HG03108 (cell line): Measurements from ENCODE around the gene HTR3B.

Experiments
- ATAC-seq: cut with Tn5 transposase; IDR thresholded peaks from one replicate; pipeline ENCODE4 v1.9.1; 2021; ENCODE audit warnings: moderate library complexity; ENCODE audit not compliant: unreplicated experiment

HTR3B gene

GRCh38 chr11:113989381-113989780, 84.8 kb downstream of the HTR3B start:
- ATAC-seq, result no peak

- no peak for ATAC-seq
Measured at GRCh38 chr11:113989916-113990315, 85.3 kb downstream of the HTR3B start.

DNA sequence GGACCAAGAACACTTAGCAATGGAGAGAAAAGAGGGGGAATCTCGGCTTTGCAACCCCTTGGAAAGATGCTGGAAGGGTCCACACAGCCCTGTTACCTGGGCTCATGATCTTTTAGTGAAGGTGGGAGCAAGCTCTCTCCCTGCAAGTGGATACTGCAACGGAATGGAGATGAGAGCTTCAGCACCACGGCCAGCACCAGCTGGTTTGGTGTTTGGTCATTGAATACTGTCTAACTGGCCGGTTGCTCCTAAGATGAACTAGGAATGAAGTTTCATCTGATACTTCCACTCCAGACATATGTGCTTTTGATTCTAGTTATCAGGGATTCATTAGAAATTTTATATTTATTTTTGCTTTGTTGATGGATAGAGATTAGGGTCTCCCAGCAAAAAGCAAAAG, 86.6 kb downstream of the HTR3B start:
- ATAC-seq, result no peak

GRCh38 chr11:113991718-113992458, 87.3 kb downstream of the HTR3B start:
- ATAC-seq, result no peak

DNA sequence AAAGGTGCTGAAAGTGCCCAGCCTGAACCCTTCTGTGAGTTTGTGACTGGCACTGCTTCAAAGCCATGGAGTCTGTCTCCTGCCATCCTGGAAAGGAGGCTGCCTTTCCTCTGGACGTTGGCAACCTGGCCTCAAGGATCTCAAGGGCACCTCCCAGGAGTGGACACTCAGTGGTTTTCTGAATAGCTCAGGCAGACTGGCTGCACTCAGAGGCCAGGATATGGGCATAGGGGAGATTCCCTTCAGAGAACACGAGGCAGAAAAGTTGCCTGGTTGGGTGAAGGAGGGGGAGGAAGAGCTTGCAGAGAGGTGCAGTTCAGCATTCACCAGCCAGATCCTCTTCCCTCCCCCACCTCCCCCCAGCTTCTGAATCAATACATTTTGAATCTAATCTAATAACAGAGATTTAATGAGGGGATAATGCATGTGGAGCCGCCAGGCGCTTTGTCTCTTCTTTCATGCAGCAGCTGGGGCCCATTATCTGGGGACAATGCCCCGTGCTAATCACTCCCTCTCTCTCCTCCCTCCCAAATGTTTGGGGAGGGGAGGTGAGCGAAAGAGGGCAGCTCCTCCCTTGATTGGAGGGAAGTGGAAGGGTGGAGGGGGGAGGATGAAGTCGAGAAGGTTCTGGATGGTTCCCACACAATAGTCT, 88.0 kb downstream of the HTR3B start:
- ATAC-seq, result no peak

DNA sequence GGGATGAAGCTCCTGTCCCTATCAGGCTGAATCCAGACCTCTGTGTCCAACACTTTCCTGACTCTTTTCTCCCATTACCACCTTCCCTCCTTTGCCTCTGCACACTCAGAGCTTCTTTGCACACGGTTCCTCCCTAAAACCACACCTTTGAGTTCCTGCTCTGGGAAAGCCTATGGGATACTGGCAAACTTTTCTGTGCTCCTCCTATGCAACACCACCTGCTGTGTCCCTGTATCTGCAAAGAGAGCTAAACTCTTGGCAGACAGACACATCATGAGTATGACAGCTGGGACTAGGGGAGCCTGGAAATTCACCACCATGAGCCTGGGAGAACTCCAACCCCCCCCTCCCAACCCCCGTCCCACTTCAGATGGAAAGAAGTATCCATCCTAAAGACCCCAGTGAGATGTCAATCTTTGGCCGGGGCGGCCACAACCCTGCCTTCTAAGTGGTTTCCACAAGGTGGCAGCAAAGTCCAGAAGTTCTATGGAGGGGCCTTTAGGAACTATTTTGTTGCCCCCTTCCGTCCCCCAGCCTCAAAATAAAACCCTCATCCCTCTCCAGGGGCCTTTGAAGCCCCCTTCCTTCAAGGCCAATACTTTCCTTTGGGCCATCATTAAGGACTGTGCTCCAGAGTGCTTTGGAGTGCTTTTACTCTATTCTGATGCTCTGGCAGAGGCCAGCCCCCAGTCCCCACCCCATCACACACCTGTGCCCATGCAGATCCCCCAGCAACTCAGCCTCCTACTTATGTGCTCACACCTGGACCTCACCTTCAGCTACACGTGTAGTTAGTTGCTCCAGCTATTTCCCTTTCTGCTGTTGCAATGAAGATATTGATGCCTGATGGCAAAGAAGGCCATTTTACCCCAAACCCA, 89.7 kb downstream of the HTR3B start:
- no peak for ATAC-seq
